Thymus (tissue), 11 donors: ENCODE measurements around the gene MDGA2. TPM values are rescaled to one million over a fixed set of nuclear protein-coding genes. Genes with fewer than 3 reads are reported as not detected.

Source experiments
- DNase-seq, 9 donors: peaks; one replicate each; pipeline ENCODE4 v3.0.0-alpha.2; 2013; ENCODE audit warnings: low spot score in 9 of 9, low read depth in 6 of 9, missing footprints in 1 of 9
- H3K27ac ChIP-seq, 2 donors: one replicate each; pipeline ENCODE4 v1.5.1; 2013; ENCODE audit warnings: control low read depth in 1 of 2, low read depth in 1 of 2, low read length in 1 of 2, mild to moderate bottlenecking in 1 of 2, moderate library complexity in 1 of 2
- H3K27me3 ChIP-seq, 2 donors: one replicate each; pipeline ENCODE4 v1.5.1; 2013; ENCODE audit warnings: low read length in 1 of 2; ENCODE audit not compliant: control insufficient read depth in 2 of 2, insufficient read depth in 1 of 2
- H3K36me3 ChIP-seq, 2 donors: one replicate each; pipeline ENCODE4 v1.5.1; 2013; ENCODE audit warnings: low read length in 1 of 2, mild to moderate bottlenecking in 1 of 2, moderate library complexity in 1 of 2; ENCODE audit not compliant: control insufficient read depth in 2 of 2, insufficient read depth in 2 of 2
- H3K4me1 ChIP-seq, 2 donors: one replicate each; pipeline ENCODE4 v1.5.1; 2013; ENCODE audit warnings: low read length in 2 of 2; ENCODE audit not compliant: control insufficient read depth in 2 of 2, insufficient read depth in 2 of 2
- H3K4me3 ChIP-seq, 2 donors: one replicate each; pipeline ENCODE4 v1.5.1; 2013; ENCODE audit warnings: low read length in 2 of 2, control low read depth in 1 of 2, mild to moderate bottlenecking in 1 of 2
- H3K9me3 ChIP-seq, 2 donors: one replicate each; pipeline ENCODE4 v1.5.1; 2013; ENCODE audit warnings: low read length in 1 of 2, mild to moderate bottlenecking in 1 of 2; ENCODE audit not compliant: control insufficient read depth in 2 of 2, insufficient read depth in 1 of 2
- WGBS: extraction: QIAGEN DNeasy Blood & Tissue Kit; methylation state at CpG from one replicate; pipeline ENCODE4 v1.1.7; 2013; 5-methylcytosine and 5-hydroxymethylcytosine counted together
- polyA plus RNA-seq: library from polyadenylated mRNA; stranded (reverse); fragments of 200-250 nt; gene quantifications from one replicate; pipeline ENCODE4 v1.2.3, GENCODE V29; 2013
- total RNA-seq: library from RNA; stranded (reverse); fragments of 120-200 nt; gene quantifications from one replicate; pipeline ENCODE4 v1.2.4, GENCODE V29; 2013
- donor health status: healthy.

The MDGA2 gene
- total and polyA plus RNA-seq, 2 donors, result 0.02 to 0.09 TPM

- Histone ChIP-seq H3K27me3 (no peaks in the 10 kb centered on the region), H3K27ac (no peak overlapping the region), H3K4me3 (no peak overlapping the region), H3K9me3 (no peaks in the 10 kb centered on the region), H3K4me1 (no peaks in the 10 kb centered on the region), H3K36me3 (no peaks in the 10 kb centered on the region)
- 87% methylated on average over 3 of the region's 3 CpGs for WGBS
- DNase-seq, result no peak
These were observed 148.7 kb downstream of the MDGA2 start for GRCh38 chr14:47526591-47527244.

GRCh38 chr14:47524524-47524923 lies 150.9 kb downstream of the MDGA2 start:
- Histone ChIP-seq H3K9me3 (no peaks in the 10 kb centered on the region), H3K27ac (no peak overlapping the region), H3K4me1 (no peaks in the 10 kb centered on the region), H3K36me3 (no peaks in the 10 kb centered on the region), H3K27me3 (no peaks in the 10 kb centered on the region), H3K4me3 (no peak overlapping the region)
- WGBS, result 82% methylated on average over 4 of the region's 4 CpGs
- no peak for DNase-seq

GRCh38 chr14:47520382-47520781 lies 155.0 kb downstream of the MDGA2 start:
- Histone ChIP-seq H3K4me1 (no peaks in the 10 kb centered on the region), H3K4me3 (no peak overlapping the region), H3K9me3 (no peaks in the 10 kb centered on the region), H3K27me3 (no peaks in the 10 kb centered on the region), H3K36me3 (no peaks in the 10 kb centered on the region), H3K27ac (no peak overlapping the region)
- no peak for DNase-seq
- whole genome bisulfite sequencing, result 91% methylated on average over 3 of the region's 3 CpGs

- no peaks in the 10 kb centered on the region for H3K36me3 ChIP-seq
- no peaks in the 10 kb centered on the region for H3K9me3 ChIP-seq
- no peaks in the 10 kb centered on the region for H3K27me3 ChIP-seq
- WGBS, result 93% methylated on average over 2 of the region's 2 CpGs
- no peak for DNase-seq
- no peaks in the 10 kb centered on the region for H3K4me1 ChIP-seq
- H3K4me3 ChIP-seq, result no peak overlapping the region
- H3K27ac ChIP-seq, result no peak overlapping the region
These were observed 163.6 kb downstream of the MDGA2 start for GRCh38 chr14:47511829-47512228.

- DNase-seq, result no peak
- Histone ChIP-seq H3K4me1 (no peaks in the 10 kb centered on the region), H3K9me3 (no peaks in the 10 kb centered on the region), H3K4me3 (no peak overlapping the region), H3K27ac (no peak overlapping the region), H3K27me3 (no peaks in the 10 kb centered on the region), H3K36me3 (no peaks in the 10 kb centered on the region)
- 96% methylated on average over 5 of the region's 5 CpGs for WGBS
These were observed 165.4 kb downstream of the MDGA2 start for GRCh38 chr14:47509957-47510356.

GRCh38 chr14:47507861-47508260 lies 167.5 kb downstream of the MDGA2 start:
- DNase-seq, result no peak
- Histone ChIP-seq H3K4me3 (no peak overlapping the region), H3K36me3 (no peaks in the 10 kb centered on the region), H3K27ac (no peak overlapping the region), H3K9me3 (no peaks in the 10 kb centered on the region), H3K27me3 (no peaks in the 10 kb centered on the region), H3K4me1 (no peaks in the 10 kb centered on the region)
- 90% methylated on average over 2 of the region's 2 CpGs for WGBS

- Histone ChIP-seq H3K27me3 (no peaks in the 10 kb centered on the region), H3K36me3 (no peaks in the 10 kb centered on the region), H3K4me3 (no peak overlapping the region), H3K27ac (no peak overlapping the region), H3K4me1 (no peaks in the 10 kb centered on the region), H3K9me3 (no peaks in the 10 kb centered on the region)
- DNase-seq, result no peak
- 91% methylated on average over 1 of the region's 1 CpG for WGBS
These were observed 175.0 kb downstream of the MDGA2 start for GRCh38 chr14:47500369-47500768.

GRCh38 chr14:47490766-47491165 lies 184.6 kb downstream of the MDGA2 start:
- no peaks in the 10 kb centered on the region for H3K27me3 ChIP-seq
- DNase-seq, result no peak
- no peak overlapping the region for H3K27ac ChIP-seq
- 95% methylated on average over 4 of the region's 4 CpGs for WGBS
- no peak overlapping the region for H3K4me3 ChIP-seq
- H3K36me3 ChIP-seq, result no peaks in the 10 kb centered on the region
- peaks cover 0 to 4% of the 10 kb centered on the region in 2 donors for H3K9me3 ChIP-seq
- no peaks in the 10 kb centered on the region for H3K4me1 ChIP-seq

GRCh38 chr14:47490353-47490752 lies 185.1 kb downstream of the MDGA2 start:
- Histone ChIP-seq H3K9me3 (peaks cover 0 to 4% of the 10 kb centered on the region in 2 donors), H3K36me3 (no peaks in the 10 kb centered on the region), H3K27ac (no peak overlapping the region), H3K4me3 (no peak overlapping the region), H3K27me3 (no peaks in the 10 kb centered on the region), H3K4me1 (no peaks in the 10 kb centered on the region)
- 52% methylated on average over 3 of the region's 3 CpGs for WGBS
- no peak for DNase-seq
